Testis (tissue), 3 donors: ENCODE results near the gene IGFBP6. TPM values are rescaled to one million over a fixed set of nuclear protein-coding genes. Genes with fewer than 3 reads are reported as not detected.

ENCODE experiments used
- DNase-seq: peaks from one replicate; pipeline ENCODE4 v3.0.0-alpha.2; 2019
- H3K27ac ChIP-seq, 2 donors: fragments of 200-600 bp; sonication (generic); one replicate each; pipeline ENCODE4 v1.5.1; 2019
- H3K27me3 ChIP-seq: fragments of 200-600 bp; sonication (generic); one replicate; pipeline ENCODE4 v1.5.1; 2019
- H3K36me3 ChIP-seq: fragments of 200-600 bp; sonication (generic); one replicate; pipeline ENCODE4 v1.5.1; 2017; ENCODE audit warnings: low read depth; ENCODE audit errors: missing control alignments
- H3K4me1 ChIP-seq: fragments of 200-600 bp; sonication (generic); one replicate; pipeline ENCODE4 v1.5.1; 2019
- H3K4me3 ChIP-seq, 2 donors: fragments of 200-600 bp; sonication (generic); one replicate each; pipeline ENCODE4 v1.5.1; 2017 to 2019
- H3K9me3 ChIP-seq: fragments of 200-600 bp; sonication (generic); one replicate; pipeline ENCODE4 v1.5.1; 2017
- POLR2A ChIP-seq: fragments of 450-650 bp; IDR thresholded peaks from one replicate; pipeline ENCODE4 v1.6.1; 2017; ENCODE audit warnings: antibody characterized with exemption, mild to moderate bottlenecking, moderate library complexity
- WGBS, 2 donors: methylation state at CpG; one replicate each; pipeline ENCODE4 v1.1.5; 2018; 5-methylcytosine and 5-hydroxymethylcytosine counted together
- intact Hi-C: fragments of 100-400 bp; cut with DNase I; formaldehyde crosslinking; loops from one replicate; pipeline ENCODE4 v1.15.1; 2023; ENCODE audit warnings: low total_unique reads
- polyA plus RNA-seq: library from polyadenylated mRNA; stranded (reverse); fragments of 350-450 nt; fragmentation: Illumina TruSeq; extraction: RNeasy Lipid Tissue Mini Kit (QIAGEN cat#74804); gene quantifications from one replicate; pipeline ENCODE4 v1.2.3, GENCODE V29; 2014; ENCODE audit warnings: low read depth, low replicate concordance; ENCODE audit not compliant: insufficient read depth
- total RNA-seq, 2 donors: library from RNA; depleted of rRNA; stranded (reverse); fragments of >200 nt; gene quantifications; one replicate each; pipeline ENCODE4 v1.2.3, GENCODE V29; 2016
- TF ChIP-seq, protein P1 (sequence below), 3 experiments: fragments of 450-650 bp in 2 of 3; fragments of 200-600 bp in 1 of 3; sonication (generic) in 1 of 3; IDR thresholded peaks; one replicate each; pipeline ENCODE4 v1.5.1; 2016 to 2019; ENCODE audit warnings: antibody characterized with exemption in 3 of 3, mild to moderate bottlenecking in 2 of 3, moderate library complexity in 1 of 3

IGFBP6 gene
- total and polyA plus RNA-seq, 3 donors from 2014 or later, result 121 to 261 (median 185) TPM

DNA sequence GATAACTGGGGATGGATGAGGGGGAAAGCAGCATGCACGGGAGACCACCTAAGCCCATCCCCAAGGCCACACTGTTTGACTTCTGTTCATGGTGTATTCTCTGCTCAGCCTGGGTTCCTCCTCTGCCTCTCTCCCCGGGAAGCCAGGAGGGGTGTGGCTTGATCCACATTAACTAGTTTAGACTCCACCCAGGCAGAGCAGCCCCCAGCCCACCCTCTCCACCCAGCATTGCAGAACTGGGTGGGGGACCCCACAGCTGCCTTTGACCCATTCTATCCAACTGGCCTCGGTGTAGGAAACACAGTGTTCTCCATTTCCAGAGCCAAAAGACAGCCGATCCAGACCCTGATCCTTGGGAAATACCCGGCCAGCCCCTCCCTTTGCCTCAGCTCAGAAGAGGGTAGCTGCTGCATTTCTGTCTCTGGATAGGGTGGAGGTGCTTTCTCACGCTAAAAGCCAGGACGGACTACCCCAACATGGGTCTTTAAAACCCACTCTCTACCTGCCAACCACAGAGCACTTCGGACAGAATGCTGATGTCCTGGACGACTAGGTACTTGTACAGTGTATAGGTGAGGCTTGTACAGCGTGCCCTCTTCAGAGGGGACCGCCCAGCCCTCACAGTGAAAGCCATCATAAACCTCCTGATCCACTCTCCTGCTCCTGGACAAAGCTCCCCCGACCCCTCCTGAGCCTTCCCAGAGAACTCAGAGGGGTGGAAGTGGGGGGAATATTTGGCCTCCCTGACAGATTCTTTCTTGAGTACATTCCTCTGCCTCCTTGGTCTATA, 27.7 kb upstream of the IGFBP6 start:
- no peak for TF ChIP-seq POLR2A
- TF ChIP-seq, protein P1, sequence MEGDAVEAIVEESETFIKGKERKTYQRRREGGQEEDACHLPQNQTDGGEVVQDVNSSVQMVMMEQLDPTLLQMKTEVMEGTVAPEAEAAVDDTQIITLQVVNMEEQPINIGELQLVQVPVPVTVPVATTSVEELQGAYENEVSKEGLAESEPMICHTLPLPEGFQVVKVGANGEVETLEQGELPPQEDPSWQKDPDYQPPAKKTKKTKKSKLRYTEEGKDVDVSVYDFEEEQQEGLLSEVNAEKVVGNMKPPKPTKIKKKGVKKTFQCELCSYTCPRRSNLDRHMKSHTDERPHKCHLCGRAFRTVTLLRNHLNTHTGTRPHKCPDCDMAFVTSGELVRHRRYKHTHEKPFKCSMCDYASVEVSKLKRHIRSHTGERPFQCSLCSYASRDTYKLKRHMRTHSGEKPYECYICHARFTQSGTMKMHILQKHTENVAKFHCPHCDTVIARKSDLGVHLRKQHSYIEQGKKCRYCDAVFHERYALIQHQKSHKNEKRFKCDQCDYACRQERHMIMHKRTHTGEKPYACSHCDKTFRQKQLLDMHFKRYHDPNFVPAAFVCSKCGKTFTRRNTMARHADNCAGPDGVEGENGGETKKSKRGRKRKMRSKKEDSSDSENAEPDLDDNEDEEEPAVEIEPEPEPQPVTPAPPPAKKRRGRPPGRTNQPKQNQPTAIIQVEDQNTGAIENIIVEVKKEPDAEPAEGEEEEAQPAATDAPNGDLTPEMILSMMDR (IDR thresholded peaks at IDR 0.05), result no peak
- H3K36me3 ChIP-seq, result no peaks in the 10 kb centered on the region
- H3K4me1 ChIP-seq, result peaks cover 75% of the 10 kb centered on the region
- DNase-seq, result peak; percentile 83
- H3K27ac ChIP-seq, result peak overlapping the region; percentile 56 to 86
- no peak overlapping the region for H3K4me3 ChIP-seq
- intact Hi-C loops, result loop anchor here (2.0 kb wide), 1 partner anchor 27 kb away; the partner anchor contains the start of gene IGFBP6
- H3K27me3 ChIP-seq, result no peaks in the 10 kb centered on the region
- WGBS, 2 donors, result 49 to 50% methylated on average over 11 to 12 of the region's 12 CpGs
- no peaks in the 10 kb centered on the region for H3K9me3 ChIP-seq

DNA sequence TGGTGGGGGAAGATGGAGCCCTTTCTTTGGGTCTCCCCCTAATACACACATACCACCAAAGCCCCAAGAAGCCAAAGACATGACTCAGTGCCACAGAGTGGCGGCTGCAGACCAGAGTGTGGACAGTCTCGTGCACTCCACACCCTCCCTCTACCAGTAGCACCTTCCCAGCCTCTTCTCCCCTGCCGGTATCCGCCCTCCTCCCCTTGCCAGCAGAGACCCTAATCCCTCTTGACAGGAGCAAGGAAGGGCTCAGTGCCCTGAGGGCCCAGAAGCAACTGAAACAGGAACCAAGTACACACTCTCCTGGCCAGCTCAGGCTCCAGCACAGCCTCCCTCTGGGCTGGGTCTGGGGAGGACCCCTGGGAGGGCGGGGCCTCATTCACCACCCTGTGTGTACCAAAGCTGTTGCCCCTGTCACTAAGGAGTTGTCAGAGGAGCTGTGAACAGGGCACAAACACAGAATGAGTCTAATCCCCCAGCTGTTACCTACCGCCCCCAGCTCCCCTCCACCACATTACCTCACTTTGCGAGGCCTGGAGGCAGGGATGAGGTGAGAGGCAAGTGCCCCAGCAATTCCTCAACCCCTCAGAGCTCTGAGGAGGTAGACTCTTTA, 26.5 kb upstream of the IGFBP6 start:
- Histone ChIP-seq H3K4me1 (peaks cover 64% of the 10 kb centered on the region), H3K4me3 (no peak overlapping the region), H3K27ac (peak overlapping the region; percentile 56 to 86), H3K36me3 (no peaks in the 10 kb centered on the region), H3K27me3 (no peaks in the 10 kb centered on the region), H3K9me3 (no peaks in the 10 kb centered on the region)
- WGBS, 2 donors, result 69 to 79% methylated on average over 6 to 7 of the region's 7 CpGs
- DNase-seq, result no peak
- TF ChIP-seq, protein P1 (IDR thresholded peaks at IDR 0.05), result no peak
- no peak for TF ChIP-seq POLR2A
- intact Hi-C loops, result loop anchor here (2.0 kb wide), 1 partner anchor 26 kb away; the partner anchor contains the start of gene IGFBP6

DNA sequence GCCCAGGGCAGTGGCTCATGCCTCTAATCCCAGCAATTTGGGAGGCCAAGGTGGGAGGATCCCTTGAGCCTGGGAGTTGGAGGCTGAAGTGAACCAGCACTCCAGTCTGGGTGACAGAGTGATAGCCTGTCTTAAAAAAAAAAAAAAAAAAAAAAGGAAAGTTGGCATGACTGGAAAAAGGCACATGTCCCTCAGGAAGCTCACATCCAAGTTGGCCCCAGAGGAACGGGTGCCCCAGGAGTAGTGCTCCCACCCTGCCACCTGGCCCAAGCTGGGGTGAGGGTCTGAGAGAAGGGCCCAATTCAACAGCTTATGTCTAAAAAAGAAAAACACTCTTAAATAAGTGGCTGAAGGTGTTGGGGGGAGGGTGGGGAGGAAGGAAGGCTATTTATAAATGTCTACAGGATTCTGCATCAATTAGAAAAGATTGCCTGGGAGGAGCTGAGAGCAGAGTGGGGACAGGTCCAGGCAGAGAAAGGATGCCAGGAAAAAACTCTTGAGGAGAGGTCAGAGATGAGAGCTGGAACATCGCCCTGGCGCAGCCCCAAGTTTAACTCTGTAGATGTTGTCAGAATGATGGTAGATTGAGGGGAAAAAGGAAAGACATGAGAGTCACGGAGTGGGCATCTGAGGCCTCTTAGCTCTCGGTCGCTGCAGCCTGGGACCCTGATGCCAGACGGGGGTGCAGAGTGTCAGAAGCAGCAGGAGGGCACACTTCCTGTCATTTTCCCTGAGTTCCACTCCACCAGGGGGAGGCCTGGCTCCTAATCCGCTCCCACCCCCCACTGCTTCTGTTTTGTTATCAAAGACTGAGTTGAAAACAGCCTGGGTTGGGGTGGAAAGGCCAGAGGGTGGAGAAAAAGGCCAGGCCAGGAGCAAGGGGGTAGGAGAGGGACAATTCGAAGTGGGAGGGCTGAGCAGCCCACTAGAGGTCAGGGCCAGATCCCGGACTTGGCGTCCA, 25.6 kb upstream of the IGFBP6 start:
- no peaks in the 10 kb centered on the region for H3K36me3 ChIP-seq
- no peaks in the 10 kb centered on the region for H3K27me3 ChIP-seq
- 40 to 61% methylated on average over 10 to 11 of the region's 11 CpGs for WGBS, 2 donors
- TF ChIP-seq, protein P1 (IDR thresholded peaks at IDR 0.05), result peak in 1 of 3 experiments; percentile 17
- no peak for TF ChIP-seq POLR2A
- peak; percentile 89 for DNase-seq
- intact Hi-C loops, result loop anchor here (2.0 kb wide), 1 partner anchor 25 kb away; the partner anchor contains the start of gene IGFBP6
- H3K9me3 ChIP-seq, result no peaks in the 10 kb centered on the region
- no peak overlapping the region for H3K4me3 ChIP-seq
- H3K4me1 ChIP-seq, result peaks cover 57% of the 10 kb centered on the region
- H3K27ac ChIP-seq, result peak overlapping the region; percentile 56 to 86

- no peak for TF ChIP-seq POLR2A
- TF ChIP-seq, protein P1 (IDR thresholded peaks at IDR 0.05), result no peak
- Histone ChIP-seq H3K4me1 (peaks cover 48% of the 10 kb centered on the region), H3K27me3 (no peaks in the 10 kb centered on the region), H3K4me3 (no peak overlapping the region), H3K9me3 (no peaks in the 10 kb centered on the region), H3K36me3 (no peaks in the 10 kb centered on the region), H3K27ac (peak overlapping the region in 1 of 2 donors; percentile 86)
- DNase-seq, result no peak
- WGBS, 2 donors, result 53 to 62% methylated on average over 6 of the region's 6 CpGs
- intact Hi-C loops, result no loop called here
Observed at GRCh38 chr12:53073881-53074280, 23.6 kb upstream of the IGFBP6 start.
